ENCODE results near the gene TAS1R2. TPM values are rescaled to one million over a fixed set of nuclear protein-coding genes. Genes with fewer than 3 reads are reported as not detected.
A peak's percentile ranks its signal among the peaks of the same experiment; 100 is the strongest.

The TAS1R2 gene
- total and polyA plus RNA-seq, 2 of the 8 experiments (the other 6 are each of a cell fraction or from before 2014, with no cell fraction given), result not detected

DNA sequence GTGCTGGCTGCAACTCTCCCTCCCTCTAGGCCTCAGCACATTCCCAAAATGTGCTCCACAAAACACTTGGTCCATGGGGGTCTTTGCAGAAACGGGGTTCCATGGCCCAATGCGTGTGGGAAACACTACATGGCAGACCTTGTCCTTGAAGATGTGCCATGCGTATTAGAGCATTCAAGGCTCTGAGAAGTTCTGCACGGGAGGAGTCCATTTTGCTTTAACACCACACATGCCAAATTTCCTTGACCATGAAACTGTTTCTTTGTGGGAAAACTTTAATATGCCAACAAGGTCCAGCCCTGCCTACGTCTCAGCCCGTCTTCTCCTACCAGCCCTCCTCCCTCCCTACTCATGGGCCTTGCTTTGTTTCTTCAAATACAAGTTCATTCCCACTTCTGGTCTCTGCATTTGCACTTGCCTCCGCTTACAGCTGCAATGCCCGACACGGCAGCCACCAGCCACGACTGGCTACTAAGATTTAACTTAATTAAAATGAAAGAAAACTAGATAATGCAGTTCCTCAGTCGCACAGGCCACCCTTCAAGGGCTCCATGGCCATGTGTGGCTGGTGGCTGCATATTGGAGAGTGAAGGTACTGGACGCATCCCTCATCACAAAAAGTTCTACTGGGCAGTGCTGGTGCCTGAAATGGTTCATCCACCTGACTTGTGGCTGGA, 19.2 kb upstream of the TAS1R2 start:
- no peak overlapping the region for H3K56ac ChIP-seq (replicated peaks; ENCODE audit: insufficient read length, low read depth, low read length)
- 0 out of 2 replicates have a peak overlapping the region, but pooled peaks have one; percentile 50 for H2BK12ac ChIP-seq (ENCODE audit: low read depth, low read length)
- H3K27me3 ChIP-seq (replicated peaks in 1 of 4; ENCODE audit: control insufficient read depth in 3 of 4, extremely low read depth in 1 of 4, insufficient read depth in 3 of 4, low read length in 3 of 4), result no peaks in the 10 kb centered on the region
- H4K91ac ChIP-seq (replicated peaks; ENCODE audit: insufficient read length, low read length), result no peak overlapping the region
- 81% methylated on average over 12 of the region's 12 CpGs; no CpG with 5 or more reads in 1 of the 2 experiments for WGBS, 2 experiments (ENCODE audit: extremely low coverage in 1 of 2, insufficient coverage in 1 of 2, insufficient read length in 1 of 2, insufficient replicate concordance in 2 of 2, low coverage in 1 of 2, low lambda C conversion rate in 2 of 2, missing lambda C conversion rate in 1 of 2)
- H4K5ac ChIP-seq (ENCODE audit: insufficient read length, low read depth, low read length), result no peak overlapping the region
- no peak overlapping the region for H3K9ac ChIP-seq (replicated peaks in 1 of 4; ENCODE audit: extremely low read depth in 1 of 4, low read depth in 3 of 4, low read length in 3 of 4)
- no peak overlapping the region for H2BK120ac ChIP-seq (replicated peaks; ENCODE audit: low read depth, low read length)
- H3K23ac ChIP-seq (ENCODE audit: insufficient read length), result no peak overlapping the region
- no peak overlapping the region for H2BK5ac ChIP-seq (ENCODE audit: low read depth, low read length)
- no peak overlapping the region for H2AFZ ChIP-seq (ENCODE audit: low read length)
- H2AK5ac ChIP-seq (ENCODE audit: low read depth, low read length), result no peak overlapping the region
- H2BK20ac ChIP-seq (ENCODE audit: low read length), result no peak overlapping the region
- ChIA-PET CTCF (ENCODE audit: partially characterized antibody) (interaction anchor here (0.6 to 5.6 kb wide), 5 partner anchors 7 to 792 kb away, joined by 3 to 52 read pairs (median 5); no protein-coding TSS in a partner anchor), POLR2A (ENCODE audit: partially characterized antibody) (no interaction called here)
- peaks cover 0 to 11% (median 2%) of the 10 kb centered on the region in 4 experiments; a peak in 5 of 8 replicates for H3K36me3 ChIP-seq (ENCODE audit: control insufficient read depth in 2 of 4, insufficient read depth in 4 of 4, low read length in 3 of 4)
- H3K23me2 ChIP-seq (ENCODE audit: low read depth, low read length), result no peaks in the 10 kb centered on the region
- H4K8ac ChIP-seq (ENCODE audit: extremely low read depth, insufficient read depth, low read length), result no peak overlapping the region
- no peak overlapping the region for H3K27ac ChIP-seq (ENCODE audit: low read depth, low read length)
- peaks cover 4 to 5% of the 10 kb centered on the region in 2 experiments for H4K20me1 ChIP-seq (replicated peaks in 1 of 2; ENCODE audit: control insufficient read depth in 1 of 2, insufficient read depth in 2 of 2, low read length in 2 of 2)
- no peak overlapping the region for H3K14ac ChIP-seq (ENCODE audit: insufficient read length)
- H3K79me2 ChIP-seq (ENCODE audit: control insufficient read depth in 1 of 2, insufficient read depth in 2 of 2, low read length in 2 of 2), result no peaks in the 10 kb centered on the region
- H3K79me1 ChIP-seq (ENCODE audit: low read depth, low read length), result no peaks in the 10 kb centered on the region
- no peak overlapping the region for H2BK15ac ChIP-seq (ENCODE audit: low read length)
- H3K4me3 ChIP-seq (ENCODE audit: extremely low read depth in 1 of 4, insufficient read depth in 2 of 4, low read depth in 3 of 4, low read length in 4 of 4), result no peak overlapping the region
- peaks cover 0 to 6% (median 4%) of the 10 kb centered on the region in 4 experiments; a peak in 4 of 7 replicates for H3K4me1 ChIP-seq (replicated peaks in 1 of 4; ENCODE audit: control insufficient read depth in 3 of 4, insufficient read depth in 4 of 4, low read length in 3 of 4)
- FAIRE-seq (no peak), DNase-seq (ENCODE audit: low read depth in 1 of 2, low spot score in 2 of 2) (no peak)
- H3K4ac ChIP-seq (replicated peaks; ENCODE audit: insufficient read length, low read depth, low read length), result no peak overlapping the region
- H3K4me2 ChIP-seq (ENCODE audit: insufficient read depth in 1 of 2, low read depth in 2 of 2, low read length in 2 of 2), result no peak overlapping the region
- no peaks in the 10 kb centered on the region for H3K9me3 ChIP-seq (ENCODE audit: insufficient read depth in 2 of 2, low read depth in 1 of 2, low read length in 1 of 2)
- H3K18ac ChIP-seq (ENCODE audit: extremely low read depth, low read length), result no peak overlapping the region
- TF ChIP-seq GABPA (IDR thresholded peaks at IDR 0.05; ENCODE audit: borderline replicate concordance, insufficient read depth, low read length) (no peak), TAF1 (IDR thresholded peaks at IDR 0.05; ENCODE audit: low read depth, low read length) (no peak), RNF2 (IDR thresholded peaks at IDR 0.05; ENCODE audit: borderline replicate concordance, low read depth, low read length, missing control alignments, poor library complexity, severe bottlenecking) (no peak), ASH2L (IDR thresholded peaks at IDR 0.05; ENCODE audit: low read length) (no peak), E2F6 (IDR thresholded peaks at IDR 0.05) (no peak)
